ENCODE data around the gene NUDT16.

- TF ChIP-seq PRDM10 (IDR thresholded peaks at IDR 0.05; ENCODE audit: partially characterized antibody), result no peak
- no peak for TF ChIP-seq ZNF224 (CRISPR knock-in tag; IDR thresholded peaks at IDR 0.05)
- no peak for TF ChIP-seq FOSL1 (tag; conservative IDR thresholded peaks at IDR 0.05)
- no peak for TF ChIP-seq POLR2A (conservative IDR thresholded peaks at IDR 0.05)
- TF ChIP-seq CTCF (IDR thresholded peaks at IDR 0.05 in 2 of 3, conservative IDR thresholded peaks at IDR 0.05 in 1 of 3; ENCODE audit: insufficient read depth in 2 of 3, low read depth in 1 of 3, low read length in 3 of 3), result no peak
- TF ChIP-seq CREB1 (IDR thresholded peaks at IDR 0.05), result no peak
- TF ChIP-seq CREB1 (CRISPR knock-in tag; IDR thresholded peaks at IDR 0.05), result no peak
- TF ChIP-seq RAD21 (CRISPR knock-in tag; conservative IDR thresholded peaks at IDR 0.05 in 1 of 2, IDR thresholded peaks at IDR 0.05 in 1 of 2), result no peak
- no peak for TF ChIP-seq NR3C1 (CRISPR knock-in tag; IDR thresholded peaks at IDR 0.05)
- no peak for TF ChIP-seq REST (IDR thresholded peaks at IDR 0.05; ENCODE audit: borderline replicate concordance)
- no peak for TF ChIP-seq REST (CRISPR knock-in tag; IDR thresholded peaks at IDR 0.05; ENCODE audit: low read depth)
Observed at GRCh38 chr3:131393051-131393450, 11.5 kb downstream of the NUDT16 start.

Data from K562 (cell line).